ENCODE data around the gene XYLT1. TPM values are rescaled to one million over a fixed set of nuclear protein-coding genes. Genes with fewer than 3 reads are reported as not detected.

Gene XYLT1
- total RNA-seq, 1 experiment from 2014 or later: 14.5 TPM

DNA sequence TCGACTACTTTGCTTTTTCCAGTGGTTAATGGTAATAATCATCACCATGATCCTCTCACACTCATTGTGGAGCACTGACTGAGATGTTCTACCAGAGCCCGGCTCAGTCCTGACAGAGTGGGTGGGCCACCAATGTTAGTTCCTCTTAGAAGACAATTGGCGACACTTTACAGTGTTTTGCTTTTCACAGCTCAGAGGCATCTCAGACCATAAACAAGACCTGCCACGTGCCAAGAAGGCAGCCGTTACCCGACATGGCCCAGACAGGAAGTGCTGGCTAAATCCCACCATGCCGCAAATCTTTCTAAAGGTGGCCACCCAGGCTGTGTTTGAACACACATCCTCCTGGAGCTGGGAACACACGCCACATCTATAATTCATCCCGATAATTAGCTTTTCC, 103.7 kb downstream of the XYLT1 start:
- no peak overlapping the region for H2AK5ac ChIP-seq (ENCODE audit: insufficient read length, low read length)
- Mint-ChIP-seq H3K27me3 (ENCODE audit: low read depth) (no peaks in the 10 kb centered on the region; the same call in 1 of the 2 replicates), H3K9me3 (no peaks in the 10 kb centered on the region), H3K4me3 (no peak overlapping the region), H3K4me1 (peaks cover 59 to 63% of the 10 kb centered on the region in 2 experiments), H3K36me3 (ENCODE audit: insufficient read depth in 1 of 3, low read depth in 3 of 3) (no peaks in the 10 kb centered on the region; a peak in 2 of 7 replicates), H3K27ac (peak overlapping the region in 2 of 3 experiments; percentile 68 to 76; a peak in 2 of 7 replicates)
- H4K20me1 ChIP-seq (ENCODE audit: control insufficient read depth, insufficient read depth, insufficient read length): no peaks in the 10 kb centered on the region
- no peak overlapping the region for H2BK120ac ChIP-seq (ENCODE audit: low read depth, low read length, poor library complexity, severe bottlenecking)
- H4K8ac ChIP-seq (replicated peaks; ENCODE audit: insufficient read length, low read depth, low read length): no peak overlapping the region
- WGBS (ENCODE audit: extremely low coverage, insufficient read length, low lambda C conversion rate): no CpG with 5 or more reads among the region's 9 CpGs
- H3K23ac ChIP-seq (ENCODE audit: insufficient read length, low read depth, low read length): no peak overlapping the region
- H3K23me2 ChIP-seq (ENCODE audit: insufficient read length, low read depth, low read length, poor library complexity, severe bottlenecking): no peaks in the 10 kb centered on the region
- no peak overlapping the region for H3K9ac ChIP-seq (ENCODE audit: extremely low read depth, insufficient read length, low read length)
- H3K4me1 ChIP-seq (ENCODE audit: insufficient read depth, low read length): peaks cover 15% of the 10 kb centered on the region; the same call in 1 of the 2 replicates
- H2BK15ac ChIP-seq (ENCODE audit: low read depth, low read length): no peak overlapping the region
- H3K27me3 ChIP-seq (ENCODE audit: insufficient read depth, low read length): no peaks in the 10 kb centered on the region
- no peak overlapping the region for H3K14ac ChIP-seq (ENCODE audit: insufficient read depth, low read length)
- no peak overlapping the region for H3K18ac ChIP-seq (ENCODE audit: insufficient read length, low read depth, low read length)
- H3K4me2 ChIP-seq (ENCODE audit: insufficient read depth, insufficient read length, low read length): no peak overlapping the region
- H2BK20ac ChIP-seq (ENCODE audit: low read depth, low read length, poor library complexity, severe bottlenecking): no peak overlapping the region
- no peak overlapping the region for H4K91ac ChIP-seq (ENCODE audit: insufficient read length, low read depth, low read length)
- DNase-seq: no peak
- no peak overlapping the region for H3K4ac ChIP-seq (ENCODE audit: low read depth, low read length)
- H3K79me2 ChIP-seq (ENCODE audit: insufficient read depth, low read length): no peaks in the 10 kb centered on the region
- no peaks in the 10 kb centered on the region for H3K79me1 ChIP-seq (ENCODE audit: insufficient read depth, low read depth, low read length, poor library complexity, severe bottlenecking)
- H3K56ac ChIP-seq (ENCODE audit: insufficient read length, low read depth, low read length): no peak overlapping the region
- H3T11ph ChIP-seq (ENCODE audit: low read length): no peak overlapping the region
- no peak overlapping the region for H3K27ac ChIP-seq (ENCODE audit: insufficient read length, low read depth, low read length)
- H4K5ac ChIP-seq (ENCODE audit: insufficient read length, low read depth, low read length): no peak overlapping the region
- no peak overlapping the region for H2AFZ ChIP-seq (ENCODE audit: low read length)
- no peak overlapping the region for H2BK12ac ChIP-seq (ENCODE audit: insufficient read length, low read depth, low read length)
- TF ChIP-seq, protein P1, sequence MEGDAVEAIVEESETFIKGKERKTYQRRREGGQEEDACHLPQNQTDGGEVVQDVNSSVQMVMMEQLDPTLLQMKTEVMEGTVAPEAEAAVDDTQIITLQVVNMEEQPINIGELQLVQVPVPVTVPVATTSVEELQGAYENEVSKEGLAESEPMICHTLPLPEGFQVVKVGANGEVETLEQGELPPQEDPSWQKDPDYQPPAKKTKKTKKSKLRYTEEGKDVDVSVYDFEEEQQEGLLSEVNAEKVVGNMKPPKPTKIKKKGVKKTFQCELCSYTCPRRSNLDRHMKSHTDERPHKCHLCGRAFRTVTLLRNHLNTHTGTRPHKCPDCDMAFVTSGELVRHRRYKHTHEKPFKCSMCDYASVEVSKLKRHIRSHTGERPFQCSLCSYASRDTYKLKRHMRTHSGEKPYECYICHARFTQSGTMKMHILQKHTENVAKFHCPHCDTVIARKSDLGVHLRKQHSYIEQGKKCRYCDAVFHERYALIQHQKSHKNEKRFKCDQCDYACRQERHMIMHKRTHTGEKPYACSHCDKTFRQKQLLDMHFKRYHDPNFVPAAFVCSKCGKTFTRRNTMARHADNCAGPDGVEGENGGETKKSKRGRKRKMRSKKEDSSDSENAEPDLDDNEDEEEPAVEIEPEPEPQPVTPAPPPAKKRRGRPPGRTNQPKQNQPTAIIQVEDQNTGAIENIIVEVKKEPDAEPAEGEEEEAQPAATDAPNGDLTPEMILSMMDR (conservative IDR thresholded peaks at IDR 0.05): no peak
- H2BK5ac ChIP-seq (ENCODE audit: insufficient read length, low read length): no peak overlapping the region
- no peaks in the 10 kb centered on the region for H3K9me3 ChIP-seq (ENCODE audit: control insufficient read depth, low read depth, low read length)

Data from H9 (cell line).